Measurements from ENCODE around the gene HYAL3. TPM values are rescaled to one million over a fixed set of nuclear protein-coding genes. Genes with fewer than 3 reads are reported as not detected.

Gene HYAL3
- total RNA-seq, 2 experiments from 2014 or later: 3.3 to 4.1 TPM

- ChIA-PET CTCF (interaction anchor here (0.9 to 1.5 kb wide), 5 partner anchors 9 to 273 kb away, joined by 3 to 7 read pairs (median 3); partner anchors contain the start of genes CYB561D2, HYAL3, NAA80 and NPRL2), POLR2A (interaction anchor here (0.8 to 12.3 kb wide), 11 partner anchors 7 to 270 kb away, joined by 3 to 137 read pairs (median 8); partner anchors contain the start of genes C3orf18, CISH, CYB561D2 and HEMK1)
- Mint-ChIP-seq H3K27me3 (no peaks in the 10 kb centered on the region), H3K4me3 (peak overlapping the region; percentile 88), H3K36me3 (ENCODE audit: low read depth) (peaks cover 43% of the 10 kb centered on the region), H3K9me3 (no peaks in the 10 kb centered on the region), H3K27ac (peak overlapping the region; percentile 91), H3K4me1 (ENCODE audit: low read depth) (peaks cover 28% of the 10 kb centered on the region)
- intact Hi-C loops (cut with micrococcal nuclease): no loop called here
- ATAC-seq (no peak), DNase-seq (no peak)
- TF ChIP-seq CTCF (IDR thresholded peaks at IDR 0.05): no peak
Measured at GRCh38 chr3:50340147-50340447, 40.9 kb upstream of the HYAL3 start.

- intact Hi-C loops (cut with micrococcal nuclease): no loop called here
- Mint-ChIP-seq H3K9me3 (no peaks in the 10 kb centered on the region), H3K4me1 (ENCODE audit: low read depth) (peaks cover 31% of the 10 kb centered on the region), H3K4me3 (peak overlapping the region; percentile 88), H3K27me3 (no peaks in the 10 kb centered on the region), H3K36me3 (ENCODE audit: low read depth) (peaks cover 45% of the 10 kb centered on the region), H3K27ac (peak overlapping the region; percentile 91)
- no peak for ATAC-seq
- ChIA-PET CTCF (interaction anchor here (1.2 to 3.4 kb wide), 2 partner anchors 13 to 274 kb away, joined by 3 to 15 read pairs; partner anchors contain the start of genes CYB561D2 and NPRL2), POLR2A (interaction anchor here (1.3 to 12.3 kb wide), 8 partner anchors 8 to 271 kb away, joined by 3 to 137 read pairs (median 36); partner anchors contain the start of genes C3orf18, CISH, CYB561D2 and HEMK1)
- no peak for DNase-seq
- no peak for TF ChIP-seq CTCF (IDR thresholded peaks at IDR 0.05)
Measured at GRCh38 chr3:50339485-50340146, 40.4 kb upstream of the HYAL3 start.

GRCh38 chr3:50338965-50339364 lies 39.8 kb upstream of the HYAL3 start:
- CTCF ChIA-PET: interaction anchor here (0.7 to 3.4 kb wide), 7 partner anchors 8 to 233 kb away, joined by 3 to 18 read pairs (median 6); partner anchors contain the start of genes CYB561D2, NPRL2, TMEM115 and ZMYND10
- H3K27me3 Mint-ChIP-seq: no peaks in the 10 kb centered on the region
- no peaks in the 10 kb centered on the region for H3K9me3 Mint-ChIP-seq
- ATAC-seq: no peak
- POLR2A ChIA-PET: interaction anchor here (1.0 to 12.3 kb wide), 12 partner anchors 8 to 271 kb away, joined by 3 to 137 read pairs (median 16); partner anchors contain the start of genes C3orf18, CISH, CYB561D2 and HEMK1
- intact Hi-C loops (cut with micrococcal nuclease): no loop called here
- H3K27ac Mint-ChIP-seq: peak overlapping the region; percentile 91
- DNase-seq: no peak
- peaks cover 52% of the 10 kb centered on the region for H3K36me3 Mint-ChIP-seq (ENCODE audit: low read depth)
- peaks cover 37% of the 10 kb centered on the region for H3K4me1 Mint-ChIP-seq (ENCODE audit: low read depth)
- no peak for TF ChIP-seq CTCF (IDR thresholded peaks at IDR 0.05)
- peak overlapping the region; percentile 88 for H3K4me3 Mint-ChIP-seq

GRCh38 chr3:50337175-50337861 lies 38.1 kb upstream of the HYAL3 start:
- no peaks in the 10 kb centered on the region for H3K27me3 Mint-ChIP-seq
- no peak for TF ChIP-seq CTCF (IDR thresholded peaks at IDR 0.05)
- ATAC-seq (peak; percentile 79), DNase-seq (peak; percentile 100)
- no peaks in the 10 kb centered on the region for H3K9me3 Mint-ChIP-seq
- ChIA-PET CTCF (interaction anchor here (0.6 to 6.1 kb wide), 15 partner anchors 9 to 274 kb away, joined by 3 to 40 read pairs (median 6); partner anchors contain the start of genes CISH, CYB561D2, HYAL2 and HYAL3), POLR2A (interaction anchor here (0.6 to 12.3 kb wide), 23 partner anchors 8 to 1054 kb away, joined by 3 to 137 read pairs (median 5); partner anchors contain the start of genes C3orf18, CISH, CYB561D2 and HEMK1)
- H3K36me3 Mint-ChIP-seq (ENCODE audit: low read depth): peaks cover 65% of the 10 kb centered on the region
- H3K4me3 Mint-ChIP-seq: peak overlapping the region; percentile 88
- intact Hi-C loops (cut with micrococcal nuclease): no loop called here
- H3K27ac Mint-ChIP-seq: peak overlapping the region; percentile 91
- peaks cover 44% of the 10 kb centered on the region for H3K4me1 Mint-ChIP-seq (ENCODE audit: low read depth)

All from activated CD8-positive, alpha-beta T cell treated with anti-CD3 and anti-CD28 coated beads for 36 hours (primary cell).